Right lung (tissue), 5 donors: ENCODE data around the gene EXOC3L4. TPM values are rescaled to one million over a fixed set of nuclear protein-coding genes. Genes with fewer than 3 reads are reported as not detected.

Source experiments
- DNase-seq, 2 donors: peaks; one replicate each; pipeline ENCODE4 v3.0.0-alpha.2; 2013
- polyA plus RNA-seq, 5 donors: library from polyadenylated mRNA; unstranded; fragments of 120-200 nt; gene quantifications; one replicate each; pipeline versions ENCODE4 v1.2.1 to v1.2.3, GENCODE V29; 2013; ENCODE audit warnings: inconsistent platforms in 1 of 5, low replicate concordance in 1 of 5; ENCODE audit not compliant: insufficient read length in 5 of 5, insufficient read depth in 1 of 5

EXOC3L4 gene
- polyA plus RNA-seq, 5 donors = 2.2 to 5.2 (median 4.2) TPM

- no peak for DNase-seq
Observed at GRCh38 chr14:103090481-103091020, 4.0 kb upstream of the EXOC3L4 start.

DNA sequence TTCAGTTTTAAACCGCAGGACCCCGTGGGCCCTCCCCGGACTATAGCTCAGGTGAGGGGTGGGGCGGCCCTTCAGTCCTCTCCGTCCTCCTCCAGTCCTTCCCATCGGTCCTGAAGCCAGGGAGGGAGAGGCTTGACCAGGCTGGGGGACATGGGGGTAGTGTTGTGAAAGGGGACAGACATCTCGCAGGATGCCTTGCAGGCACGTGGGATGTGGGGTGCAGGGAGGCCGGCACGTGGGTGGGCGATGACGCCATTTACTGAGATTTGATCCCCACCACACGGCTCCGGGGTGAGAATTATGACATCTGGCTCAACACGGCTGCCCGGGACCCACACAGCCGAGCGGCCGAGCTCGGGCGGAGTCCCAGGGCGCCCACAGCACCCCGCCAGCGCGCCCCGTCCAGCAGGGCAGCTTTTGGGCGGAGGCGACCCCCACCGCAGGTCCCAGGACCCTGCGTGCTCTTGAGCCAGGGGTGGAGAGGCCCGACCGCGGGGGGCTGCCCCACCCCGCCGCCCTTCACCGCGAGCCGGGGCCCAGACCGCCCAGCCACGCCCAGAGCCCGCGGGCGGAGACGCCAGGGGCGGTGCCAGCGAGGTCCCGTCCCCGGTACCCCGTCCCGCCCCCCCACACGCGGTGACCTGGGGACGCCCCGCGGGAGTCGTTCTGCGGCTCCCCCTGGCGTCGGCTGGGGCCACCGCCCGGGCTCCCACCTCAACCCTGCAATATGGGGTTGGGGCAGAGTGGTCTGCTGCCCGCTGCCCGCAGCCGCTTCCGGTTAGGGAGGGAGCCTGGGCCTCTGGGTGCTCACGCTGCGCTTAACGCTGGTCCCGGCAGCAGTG is 3.3 kb upstream of the EXOC3L4 start:
- DNase-seq = no peak

- no peak for DNase-seq
Observed at GRCh38 chr14:103091883-103092222, 2.7 kb upstream of the EXOC3L4 start.

DNA sequence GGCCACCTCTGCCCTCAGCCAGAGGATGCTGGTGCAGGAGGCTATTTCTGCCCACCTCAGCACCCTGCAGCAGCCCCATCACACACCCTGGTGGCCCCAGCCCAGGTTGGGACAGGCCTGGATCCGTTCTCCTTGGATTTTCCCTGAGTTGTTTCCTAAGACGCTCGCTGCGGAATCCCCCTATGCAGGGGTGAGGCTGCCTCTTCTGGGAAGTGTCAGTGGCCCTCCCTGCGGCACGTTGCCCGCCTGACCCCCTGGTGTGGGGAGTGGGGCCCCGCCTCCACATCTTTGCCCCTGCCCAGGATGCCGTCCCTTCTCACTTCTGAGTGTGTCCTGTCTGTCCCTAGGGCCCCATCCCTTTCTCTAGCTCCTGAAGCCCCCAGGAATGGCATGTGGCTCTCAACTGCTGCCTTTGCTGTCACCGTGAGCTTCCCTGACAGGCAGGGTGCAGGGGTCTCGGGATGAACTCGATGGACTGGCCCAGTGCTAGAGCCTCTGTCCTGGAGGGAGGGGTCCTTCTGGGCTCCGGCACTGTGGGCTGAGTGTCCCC is 594 bp upstream of the EXOC3L4 start:
- DNase-seq = no peak

DNA sequence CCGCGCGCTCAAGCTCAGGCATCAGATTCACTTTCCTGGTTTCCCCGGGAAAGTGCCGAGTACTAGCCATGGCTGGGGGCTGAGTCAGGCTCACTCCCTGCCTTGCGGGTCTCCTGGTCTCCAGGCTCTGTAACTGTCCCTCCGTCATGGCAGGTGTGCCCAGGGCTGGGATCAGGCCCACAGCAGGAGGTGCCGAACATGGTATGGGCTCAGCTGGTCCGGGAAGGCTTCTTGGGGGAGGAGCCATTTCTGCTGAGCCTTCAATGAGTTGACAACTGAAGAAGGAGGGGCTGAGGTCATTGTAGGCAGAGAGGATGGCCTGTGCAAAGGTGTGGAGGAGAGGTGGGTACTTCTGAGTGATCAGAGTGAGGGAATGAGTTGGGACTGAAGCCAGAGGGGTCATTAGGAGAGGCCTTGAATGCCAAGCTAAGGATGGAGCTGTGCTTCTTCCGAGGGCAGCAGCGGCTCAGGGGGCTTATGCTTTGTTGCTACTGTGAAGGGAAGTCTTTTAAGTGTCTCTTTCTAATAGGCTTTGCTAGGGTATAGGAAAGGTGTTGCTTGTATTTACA is 769 bp downstream of the EXOC3L4 start:
- DNase-seq = no peak

GRCh38 chr14:103096387-103096786 is 1.9 kb downstream of the EXOC3L4 start:
- no peak for DNase-seq

GRCh38 chr14:103097244-103097993 is 2.9 kb downstream of the EXOC3L4 start:
- no peak for DNase-seq

DNA sequence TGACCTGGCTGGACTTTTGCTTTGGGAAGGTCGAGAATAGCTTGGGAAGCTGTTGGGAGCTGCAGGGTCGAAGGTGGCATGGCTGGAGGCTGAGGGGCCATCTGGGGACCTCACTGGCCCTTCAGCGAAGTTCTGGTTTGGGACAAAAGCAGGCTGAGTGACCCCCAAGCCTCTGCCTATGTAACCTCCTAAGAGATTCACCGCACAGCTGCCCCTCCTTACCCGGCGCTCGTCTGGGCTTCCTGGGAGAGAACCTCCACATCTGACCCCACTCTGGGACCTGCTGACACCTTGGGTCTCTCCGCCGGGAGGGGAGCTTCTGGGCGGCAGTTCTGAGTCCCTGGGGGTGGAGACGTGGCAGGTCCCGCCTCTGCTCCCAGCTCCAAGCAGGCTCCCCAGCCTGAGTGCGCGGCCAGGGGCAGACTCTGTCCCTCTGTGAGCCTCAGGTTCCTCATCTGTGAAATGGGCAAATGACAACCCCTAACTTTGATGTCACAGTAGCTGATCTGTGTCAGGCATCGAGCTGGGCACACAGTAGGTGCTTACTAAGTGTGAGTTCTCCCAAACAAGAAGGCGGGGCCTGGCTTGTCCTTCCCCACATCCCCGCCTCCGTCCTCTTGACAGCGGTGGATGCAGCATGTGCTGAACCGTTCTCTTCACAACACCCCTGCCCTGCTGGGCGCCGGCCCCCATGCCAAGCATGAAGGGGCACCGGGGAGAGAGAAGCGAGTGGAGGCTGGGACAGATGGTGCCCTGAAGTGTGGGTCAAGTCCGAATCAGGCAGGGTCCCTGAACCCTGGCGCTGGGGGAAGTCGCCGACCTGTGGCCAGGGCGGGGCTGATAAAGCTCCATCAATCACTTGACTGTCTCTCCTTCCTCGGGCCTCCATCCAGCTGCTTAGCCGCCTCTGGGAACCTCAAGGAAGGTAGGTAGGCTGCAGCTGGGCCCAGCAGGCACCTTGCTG is 3.8 kb downstream of the EXOC3L4 start:
- no peak for DNase-seq

GRCh38 chr14:103099081-103099732 is 4.7 kb downstream of the EXOC3L4 start:
- no peak for DNase-seq

DNA sequence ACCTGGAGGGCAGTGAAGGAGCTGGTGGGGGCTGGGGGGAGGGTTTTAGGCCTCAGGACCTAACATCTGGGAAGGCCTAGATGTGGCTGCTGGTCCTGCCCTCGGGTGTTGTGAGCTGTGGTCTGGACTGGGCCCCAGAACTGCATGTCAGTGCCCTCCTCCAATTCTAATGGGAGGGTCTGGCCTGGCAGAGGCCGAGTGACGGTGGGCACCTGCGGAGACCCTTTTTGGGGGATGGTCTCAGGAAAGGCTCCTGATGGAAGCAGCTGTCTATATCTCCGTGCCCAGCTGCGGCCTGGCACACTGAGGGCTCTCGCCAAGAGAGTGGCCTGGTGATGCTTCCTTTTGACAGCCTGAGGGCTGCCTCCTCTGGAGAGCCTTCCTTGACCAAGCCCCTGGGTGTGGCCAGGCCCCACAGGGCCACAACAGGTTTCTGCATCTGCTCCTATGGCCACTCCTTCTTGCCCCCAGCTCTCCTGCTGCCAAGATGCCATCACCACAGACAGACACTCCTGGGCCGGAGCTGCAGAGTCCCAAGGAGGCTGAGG is 5.3 kb downstream of the EXOC3L4 start:
- no peak for DNase-seq

DNA sequence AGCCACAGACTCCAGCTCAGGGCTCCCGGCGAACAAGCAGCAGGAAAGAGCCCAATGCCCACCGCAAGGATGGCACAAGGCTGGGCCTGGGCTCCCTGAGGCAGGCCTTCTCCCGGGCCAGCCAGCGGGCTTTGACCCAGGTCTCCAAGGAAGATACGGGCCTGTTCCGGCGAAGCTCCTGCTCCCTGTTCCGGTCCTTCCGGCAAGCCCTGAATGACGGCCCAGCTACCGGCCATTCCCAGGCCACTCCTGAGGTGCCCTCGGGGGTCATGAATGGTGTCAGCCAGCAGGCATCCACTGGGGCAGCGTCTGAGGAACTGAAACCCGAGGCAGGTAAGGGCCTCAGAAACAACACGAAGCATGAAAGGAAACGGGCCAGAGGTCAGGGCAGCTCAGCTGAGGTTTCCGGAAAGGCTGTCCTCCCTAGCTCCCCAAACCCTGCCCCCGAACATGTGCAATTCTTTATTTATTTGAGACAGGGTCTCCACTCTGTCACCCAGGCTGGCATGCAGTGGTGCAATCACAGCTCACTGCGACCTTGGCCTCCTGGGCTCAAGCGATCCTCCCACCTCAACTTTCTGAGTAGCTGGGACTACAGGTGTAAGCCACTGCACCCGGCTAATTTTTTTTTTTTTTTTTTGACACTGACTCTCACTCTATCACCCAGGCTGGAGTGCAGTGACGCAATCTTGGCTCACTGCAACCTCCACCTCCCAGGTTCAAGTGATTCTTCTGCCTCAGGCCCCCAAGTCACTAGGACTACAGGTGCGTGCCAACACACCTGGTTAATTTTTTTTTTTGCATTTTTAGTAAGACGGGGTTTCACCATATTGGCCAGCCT is 6.0 kb downstream of the EXOC3L4 start:
- DNase-seq = no peak

- no peak for DNase-seq
Observed at GRCh38 chr14:103101257-103101962, 6.9 kb downstream of the EXOC3L4 start.

DNA sequence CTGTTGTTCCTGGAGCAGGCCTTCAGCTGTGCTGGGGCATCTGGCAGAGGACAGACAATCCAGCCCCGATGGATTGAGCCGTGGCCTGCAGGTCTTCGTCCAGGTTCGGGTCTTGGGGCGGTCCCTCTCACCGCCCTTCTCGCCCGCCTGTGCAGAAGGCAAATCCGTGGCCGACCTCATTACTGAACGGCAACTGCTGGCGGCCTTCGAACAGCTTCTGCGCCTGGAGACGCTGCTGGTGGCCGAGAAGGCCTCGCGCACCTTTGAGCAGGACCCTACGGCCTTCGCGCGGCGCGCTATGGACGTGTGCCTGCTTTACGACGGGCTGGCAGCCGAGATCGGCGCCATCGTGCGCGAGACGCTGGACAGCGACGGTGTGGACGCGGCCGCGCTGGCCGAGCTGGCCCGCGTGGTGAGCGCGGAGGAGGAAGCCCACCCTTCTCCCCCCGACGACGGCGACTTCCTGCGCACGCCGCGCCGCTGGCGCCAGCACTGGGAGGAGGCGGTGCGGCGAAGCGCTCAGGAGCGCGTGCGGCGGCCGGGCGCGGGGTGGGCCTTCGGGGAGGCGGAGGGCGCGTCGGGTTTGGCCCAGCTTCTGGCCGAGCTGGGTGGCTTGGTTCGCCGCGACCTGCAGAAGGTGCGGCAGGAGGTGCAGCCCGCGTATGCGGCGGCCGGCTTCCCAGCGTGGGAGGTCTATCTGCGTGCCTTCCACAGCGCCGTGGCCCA is 7.6 kb downstream of the EXOC3L4 start:
- DNase-seq = no peak

GRCh38 chr14:103102689-103103260 is 8.2 kb downstream of the EXOC3L4 start:
- no peak for DNase-seq

- no peak for DNase-seq
Observed at GRCh38 chr14:103103461-103104388, 9.2 kb downstream of the EXOC3L4 start.

GRCh38 chr14:103104389-103104653 is 9.8 kb downstream of the EXOC3L4 start:
- DNase-seq = no peak
